Loucy (cell line): Measurements from ENCODE around the gene KIAA0319L.
A peak's percentile ranks its signal among the peaks of the same experiment; 100 is the strongest.

Experiments used
- EZH2phosphoT487 ChIP-seq: fragments of 200-600 bp; IDR thresholded peaks from 2 replicates; pipeline ENCODE4 v1.6.1; 2018; ENCODE audit warnings: antibody characterized with exemption, mild to moderate bottlenecking, moderate library complexity, borderline replicate concordance
- TF ChIP-seq, protein P1 (sequence below): fragments of 200-600 bp; sonication (generic); conservative IDR thresholded peaks from 2 replicates; pipeline ENCODE4 v1.5.1; 2014; ENCODE audit warnings: mild to moderate bottlenecking, antibody characterized with exemption, low read length

DNA sequence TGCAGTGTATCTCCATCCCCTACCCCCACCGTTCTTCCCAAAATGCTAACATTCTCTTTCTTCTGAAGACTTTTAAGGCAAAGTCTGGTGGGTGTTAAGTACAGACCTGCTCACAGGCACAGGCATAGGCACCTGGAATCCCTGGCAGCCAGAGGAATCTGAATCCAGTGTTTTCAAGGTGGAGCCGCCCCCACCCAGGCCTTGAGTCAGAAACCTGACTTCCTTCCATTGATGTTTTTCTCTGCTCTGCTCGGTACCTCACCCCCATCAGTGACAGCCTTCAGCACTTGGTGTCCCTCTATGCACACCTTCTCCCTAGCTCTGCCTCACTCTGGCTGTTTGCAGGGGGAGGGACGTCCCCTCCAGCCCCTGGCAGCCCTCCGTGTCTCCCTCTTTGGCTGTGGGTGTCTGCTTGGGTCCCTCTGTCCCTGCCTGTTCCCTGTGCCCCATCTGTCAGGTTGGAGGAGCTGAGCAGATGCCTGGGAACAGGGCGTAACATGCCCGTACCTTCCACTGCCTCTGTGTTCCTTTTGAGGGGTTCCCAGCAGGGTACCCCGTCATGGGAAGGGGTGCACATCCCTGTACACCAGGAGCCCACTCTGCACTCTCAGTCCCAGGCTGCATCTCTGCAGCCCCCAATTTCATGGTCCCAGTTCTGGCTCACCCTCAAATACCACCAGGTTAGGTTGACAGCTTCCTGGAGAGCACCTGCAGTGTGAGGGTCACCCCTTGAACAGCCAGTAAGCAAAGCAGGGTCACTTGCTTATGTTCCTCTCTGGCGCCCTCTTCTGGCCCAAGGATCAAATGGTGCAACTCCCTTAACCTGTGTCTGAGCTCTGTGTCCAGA, 7.1 kb upstream of the KIAA0319L start:
- TF ChIP-seq, protein P1, sequence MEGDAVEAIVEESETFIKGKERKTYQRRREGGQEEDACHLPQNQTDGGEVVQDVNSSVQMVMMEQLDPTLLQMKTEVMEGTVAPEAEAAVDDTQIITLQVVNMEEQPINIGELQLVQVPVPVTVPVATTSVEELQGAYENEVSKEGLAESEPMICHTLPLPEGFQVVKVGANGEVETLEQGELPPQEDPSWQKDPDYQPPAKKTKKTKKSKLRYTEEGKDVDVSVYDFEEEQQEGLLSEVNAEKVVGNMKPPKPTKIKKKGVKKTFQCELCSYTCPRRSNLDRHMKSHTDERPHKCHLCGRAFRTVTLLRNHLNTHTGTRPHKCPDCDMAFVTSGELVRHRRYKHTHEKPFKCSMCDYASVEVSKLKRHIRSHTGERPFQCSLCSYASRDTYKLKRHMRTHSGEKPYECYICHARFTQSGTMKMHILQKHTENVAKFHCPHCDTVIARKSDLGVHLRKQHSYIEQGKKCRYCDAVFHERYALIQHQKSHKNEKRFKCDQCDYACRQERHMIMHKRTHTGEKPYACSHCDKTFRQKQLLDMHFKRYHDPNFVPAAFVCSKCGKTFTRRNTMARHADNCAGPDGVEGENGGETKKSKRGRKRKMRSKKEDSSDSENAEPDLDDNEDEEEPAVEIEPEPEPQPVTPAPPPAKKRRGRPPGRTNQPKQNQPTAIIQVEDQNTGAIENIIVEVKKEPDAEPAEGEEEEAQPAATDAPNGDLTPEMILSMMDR = peak; percentile 77
- no peak for TF ChIP-seq EZH2phosphoT487
